CD4-positive, alpha-beta T cell treated with Interferon alpha-2 for 1 hour (primary cell): ENCODE data around the gene SMIM15.
A peak's percentile ranks its signal among the peaks of the same experiment; 100 is the strongest.
"Not testable (repeated sequence)": the region's sequence is repeated elsewhere in the genome, so short reads cannot be mapped to it uniquely, and the experiment has no call there.

Experiments used
- DNase-seq, 2 donors: peaks; one replicate each; pipeline ENCODE4 v3.0.0-alpha.2; 2020 to 2022

The SMIM15 gene

GRCh38 chr5:61162010-61162831 is at the start of gene SMIM15:
Gene SMIM15, minus strand, starts transcription at chr5:61162468. Its CDS starts 2,297 bp downstream, at chr5:61160171.
- peak; percentile 81 to 82 for DNase-seq

- no peak for DNase-seq
Observed at GRCh38 chr5:61207884-61208283, 45.6 kb upstream of the SMIM15 start.

- DNase-seq, result no peak
Observed at GRCh38 chr5:61205013-61205412, 42.7 kb upstream of the SMIM15 start.

GRCh38 chr5:61202213-61202612 is 39.9 kb upstream of the SMIM15 start:
- no peak for DNase-seq

GRCh38 chr5:61200582-61201155 is 38.4 kb upstream of the SMIM15 start:
- no peak for DNase-seq

- no peak for DNase-seq
Observed at GRCh38 chr5:61198606-61199005, 36.3 kb upstream of the SMIM15 start.

GRCh38 chr5:61187826-61188225 is 25.6 kb upstream of the SMIM15 start:
- not testable (repeated sequence) for DNase-seq

GRCh38 chr5:61187352-61187751 is 25.1 kb upstream of the SMIM15 start:
- DNase-seq, result not testable (repeated sequence)

GRCh38 chr5:61186634-61187033 is 24.4 kb upstream of the SMIM15 start:
- DNase-seq, result no peak

GRCh38 chr5:61184708-61185107 is 22.4 kb upstream of the SMIM15 start:
- no peak for DNase-seq

GRCh38 chr5:61183538-61183937 is 21.3 kb upstream of the SMIM15 start:
- no peak for DNase-seq

- DNase-seq, result no peak
Observed at GRCh38 chr5:61182449-61182848, 20.2 kb upstream of the SMIM15 start.

GRCh38 chr5:61180886-61181285 is 18.6 kb upstream of the SMIM15 start:
- no peak for DNase-seq

- no peak for DNase-seq
Observed at GRCh38 chr5:61178702-61179101, 16.4 kb upstream of the SMIM15 start.

- DNase-seq, result no peak
Observed at GRCh38 chr5:61177716-61178115, 15.4 kb upstream of the SMIM15 start.

GRCh38 chr5:61177070-61177469 is 14.8 kb upstream of the SMIM15 start:
- no peak for DNase-seq

GRCh38 chr5:61176631-61177030 is 14.4 kb upstream of the SMIM15 start:
- DNase-seq, result no peak

GRCh38 chr5:61171479-61171878 is 9.2 kb upstream of the SMIM15 start:
- no peak for DNase-seq

- DNase-seq, result no peak
Observed at GRCh38 chr5:61168951-61169350, 6.7 kb upstream of the SMIM15 start.

GRCh38 chr5:61167382-61167781 is 5.1 kb upstream of the SMIM15 start:
- no peak for DNase-seq

- DNase-seq, result no peak
Observed at GRCh38 chr5:61163905-61164304, 1.6 kb upstream of the SMIM15 start.

- peak in 1 of 2 donors; percentile 5 for DNase-seq
Observed at GRCh38 chr5:61162832-61163567, 732 bp upstream of the SMIM15 start.

GRCh38 chr5:61160497-61160896 is 1.8 kb downstream of the SMIM15 start:
- DNase-seq, result no peak

- DNase-seq, result no peak
Observed at GRCh38 chr5:61159836-61160235, 2.4 kb downstream of the SMIM15 start.
